CD4-positive, alpha-beta T cell treated with Interleukin-15 for 4 hours (primary cell): Measurements from ENCODE around the gene PAK6.

Source experiments
- DNase-seq: peaks from one replicate; pipeline ENCODE4 v3.0.0-alpha.2; 2020; ENCODE audit warnings: low spot score

The PAK6 gene

DNA sequence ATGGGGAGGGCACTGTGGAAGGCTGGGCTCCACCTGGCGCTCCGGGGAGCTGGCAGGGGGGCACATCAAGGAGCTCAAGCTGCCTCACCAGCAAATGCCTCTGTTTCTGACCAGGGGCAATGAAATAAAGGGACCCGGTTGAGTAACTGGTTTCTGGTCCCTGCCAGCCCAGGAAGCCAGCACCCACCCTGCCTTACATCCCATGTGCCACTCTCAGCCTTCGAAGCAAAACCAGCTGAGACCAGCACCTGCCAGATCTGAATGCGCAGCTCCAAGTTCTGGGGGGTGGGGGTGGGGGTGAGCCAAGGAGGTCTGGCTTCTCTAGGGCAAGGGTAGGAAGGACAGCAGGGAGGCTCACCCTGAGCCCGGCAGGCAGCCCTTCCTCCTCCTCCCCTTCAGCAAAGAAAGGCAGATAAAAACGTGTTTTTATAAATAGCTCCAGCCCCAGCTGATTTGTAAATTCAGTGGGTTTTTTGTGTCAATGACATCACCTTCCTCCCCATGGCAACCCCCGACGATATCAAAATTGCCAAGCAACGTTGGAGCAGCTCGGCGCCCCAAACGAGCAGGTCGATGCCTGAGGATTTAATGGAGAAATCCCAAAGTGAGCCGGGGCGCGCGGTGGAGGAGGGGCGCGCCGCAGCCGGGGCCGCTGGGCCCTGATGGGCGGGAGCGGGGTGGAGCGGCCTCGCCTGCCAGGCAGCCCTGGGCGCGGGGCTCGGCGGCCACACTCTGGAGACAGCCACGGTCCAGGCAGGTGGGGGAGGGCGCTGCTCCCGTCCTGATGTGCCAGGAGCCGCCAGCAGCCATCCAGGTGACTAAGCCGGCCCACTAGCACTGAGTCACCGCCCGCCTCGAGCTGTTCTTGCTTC, at the start of gene PAK6:
TSS of gene PAK6 (plus strand) at position 532 of the 872 bp plus-strand sequence. CDS start 25,723 bp downstream, outside the sequence.
- peak; percentile 6 for DNase-seq

DNA sequence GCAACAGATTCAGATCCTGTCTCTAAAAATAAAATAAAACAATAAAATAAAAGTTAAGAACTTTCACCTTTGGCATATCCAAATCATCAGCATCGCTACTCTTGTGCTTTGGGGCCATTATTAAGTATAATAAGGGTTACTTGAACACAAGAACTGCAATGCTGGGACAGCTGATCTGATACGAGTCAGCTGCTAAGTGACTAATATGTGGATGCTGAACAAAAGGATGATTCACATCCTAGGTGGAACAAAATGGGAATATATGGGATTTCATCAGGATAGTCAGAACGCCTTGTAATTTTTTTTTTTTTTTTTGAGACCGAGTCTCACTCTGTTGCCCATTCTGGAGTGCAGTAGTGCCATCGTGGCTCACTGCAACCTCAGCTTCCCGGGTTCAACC, 48.3 kb upstream of the PAK6 start:
- DNase-seq: no peak

DNA sequence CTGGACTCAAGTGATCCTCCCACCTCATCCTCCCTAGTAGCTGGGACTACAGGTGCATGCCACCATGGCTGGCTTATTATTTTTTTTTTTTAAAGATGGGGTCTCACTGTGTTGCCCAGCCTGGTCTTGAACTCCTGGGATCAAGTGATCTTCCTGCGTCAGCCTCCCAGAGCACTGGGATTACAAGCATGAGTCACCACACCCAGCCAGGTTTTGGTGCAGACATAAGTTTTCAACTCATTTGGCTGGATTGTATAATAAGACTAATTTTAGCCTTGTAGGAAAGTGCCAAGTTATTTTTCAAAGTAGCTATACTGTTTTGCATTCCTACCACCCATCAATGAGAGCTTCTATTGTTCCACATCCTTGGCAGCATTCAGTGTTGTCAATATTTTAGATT, 45.9 kb upstream of the PAK6 start:
- DNase-seq: no peak

DNA sequence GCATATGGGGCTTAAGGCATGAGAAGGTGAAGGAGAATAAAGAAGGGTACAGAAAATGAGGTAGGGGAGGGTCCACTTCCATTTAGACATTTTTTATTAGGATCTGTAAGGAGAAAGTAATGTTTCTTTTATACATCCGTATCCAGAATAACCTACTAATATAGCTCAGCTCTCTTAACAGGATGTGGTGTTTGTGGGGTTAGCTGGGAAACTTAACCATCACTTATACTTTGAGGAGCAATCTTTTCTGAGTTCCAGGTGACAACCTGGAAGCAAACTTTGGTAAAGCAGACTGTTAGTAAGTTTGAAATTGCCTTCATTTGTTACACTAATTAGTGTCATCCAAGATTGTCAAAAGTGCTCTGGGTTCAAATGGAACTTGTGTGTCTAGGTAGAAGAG, 41.4 kb upstream of the PAK6 start:
- DNase-seq: peak; percentile 22

DNA sequence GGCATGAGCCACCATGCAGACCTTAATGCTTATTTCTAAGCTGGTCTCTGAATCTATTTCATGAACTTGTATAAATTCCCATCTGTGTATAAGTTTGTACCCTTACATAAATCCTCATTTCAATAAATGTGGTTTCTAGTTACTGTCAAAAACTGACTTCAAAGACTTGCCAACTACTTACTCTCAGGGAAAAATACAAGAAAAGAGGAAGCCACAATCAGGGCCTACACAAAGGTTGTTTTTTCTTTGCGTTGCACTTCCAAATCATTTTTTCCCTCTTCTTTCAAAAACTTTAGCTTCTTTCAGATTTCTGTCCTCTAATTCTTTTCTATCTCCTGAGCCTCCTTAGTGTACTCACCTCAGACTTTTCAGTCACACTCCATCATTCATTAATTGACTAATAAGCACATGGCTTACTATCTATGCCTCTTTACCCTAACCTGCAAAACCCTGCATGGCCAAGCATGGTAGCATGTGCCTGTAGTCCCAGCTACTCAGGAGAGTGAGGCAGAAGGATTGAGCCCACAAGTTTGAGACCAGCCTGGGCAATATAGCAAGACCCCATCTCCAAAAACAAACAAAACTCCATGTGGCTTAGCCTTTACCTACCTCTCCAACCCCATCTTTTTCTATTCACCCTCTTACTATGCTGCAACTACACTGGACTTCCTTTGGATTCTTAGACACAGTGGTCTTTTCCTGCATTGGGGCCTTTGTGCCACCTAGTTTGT, 40.3 kb upstream of the PAK6 start:
- no peak for DNase-seq

DNA sequence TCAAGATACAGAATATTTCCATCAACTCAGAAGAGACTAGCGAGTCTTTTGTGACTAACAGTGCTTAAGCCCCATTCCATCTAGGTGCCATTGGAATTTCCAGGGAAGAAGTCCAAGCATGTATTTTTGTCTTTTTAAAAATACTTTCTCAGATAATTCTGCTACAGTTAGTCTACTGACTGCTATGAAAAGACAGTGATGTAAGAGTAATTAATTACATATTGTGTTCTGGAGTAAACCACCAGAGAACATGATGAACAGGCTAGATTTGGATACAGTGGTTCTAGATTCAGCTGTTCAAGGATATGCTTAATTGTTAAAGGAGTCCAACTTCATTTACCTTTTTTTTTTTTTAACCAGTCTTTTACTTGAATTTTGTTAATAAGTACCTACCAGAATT, 34.8 kb upstream of the PAK6 start:
- no peak for DNase-seq

DNA sequence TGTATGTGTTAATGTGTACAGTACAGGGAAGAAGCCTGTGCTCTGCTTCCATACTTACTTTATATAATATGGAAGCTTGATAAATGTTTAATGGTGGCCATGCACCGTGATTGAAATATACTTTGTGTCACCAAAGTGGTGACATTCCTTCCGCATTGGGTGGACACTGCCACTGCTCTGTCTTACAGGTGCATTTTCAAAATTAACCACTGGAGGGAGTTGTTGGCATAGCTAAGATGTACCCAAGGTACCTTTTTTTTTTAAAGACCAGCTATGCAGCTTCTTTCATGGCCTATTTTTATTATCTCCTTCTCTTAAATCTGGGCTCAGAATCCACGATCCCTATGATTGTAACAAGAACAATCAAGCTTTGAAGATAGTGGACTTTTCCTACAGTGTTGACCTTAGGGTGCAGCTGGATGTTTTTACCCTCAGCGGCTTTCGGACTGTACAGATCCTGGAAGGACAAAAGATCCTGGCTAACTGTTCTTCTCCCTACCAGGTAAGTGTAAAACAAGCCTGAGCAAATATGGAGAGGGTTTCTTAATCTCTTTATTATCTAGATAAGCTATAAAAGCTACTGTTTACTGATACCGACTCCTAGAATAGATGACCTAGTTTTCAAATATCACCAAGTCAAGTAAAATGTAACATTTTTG, 21.6 kb upstream of the PAK6 start:
- peak; percentile 82 for DNase-seq

DNA sequence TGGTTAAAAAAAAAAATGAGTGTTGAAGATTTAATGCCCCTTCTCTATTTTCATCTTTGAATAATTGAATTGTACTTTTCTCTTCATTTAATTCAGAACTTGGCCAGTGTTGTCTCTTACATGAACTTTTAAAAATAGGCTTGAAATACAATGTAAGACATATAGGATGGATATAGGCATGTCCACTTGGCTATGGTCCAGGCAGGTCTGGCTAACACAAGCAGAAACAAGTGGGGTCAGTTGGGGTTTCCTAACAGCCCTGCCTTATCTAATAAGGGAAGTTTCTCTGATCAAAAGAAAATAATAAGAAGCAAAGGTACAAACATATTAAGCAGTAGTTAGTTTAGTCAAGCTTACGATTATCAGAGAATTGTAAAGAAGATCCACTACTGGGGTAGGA, 19.1 kb upstream of the PAK6 start:
- no peak for DNase-seq

DNA sequence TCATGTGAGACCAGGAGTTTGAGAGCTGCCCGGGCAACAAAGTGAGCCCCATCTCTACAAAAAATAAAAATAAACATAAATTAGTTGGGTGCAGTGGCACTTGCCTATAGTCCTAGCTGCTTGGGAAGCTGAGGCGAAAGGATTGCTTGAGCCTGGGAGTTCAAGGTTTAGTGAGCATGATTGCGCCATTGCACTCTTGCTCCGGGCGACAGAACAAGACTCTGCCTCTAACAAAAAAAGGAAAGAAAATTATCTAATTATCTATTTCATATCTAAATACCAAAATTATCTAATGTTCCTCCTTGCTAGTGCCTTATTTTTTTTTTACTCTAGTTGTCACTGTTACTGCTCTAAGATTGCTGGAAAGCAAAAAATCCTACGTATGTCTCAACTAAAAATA, 16.7 kb upstream of the PAK6 start:
- no peak for DNase-seq

DNA sequence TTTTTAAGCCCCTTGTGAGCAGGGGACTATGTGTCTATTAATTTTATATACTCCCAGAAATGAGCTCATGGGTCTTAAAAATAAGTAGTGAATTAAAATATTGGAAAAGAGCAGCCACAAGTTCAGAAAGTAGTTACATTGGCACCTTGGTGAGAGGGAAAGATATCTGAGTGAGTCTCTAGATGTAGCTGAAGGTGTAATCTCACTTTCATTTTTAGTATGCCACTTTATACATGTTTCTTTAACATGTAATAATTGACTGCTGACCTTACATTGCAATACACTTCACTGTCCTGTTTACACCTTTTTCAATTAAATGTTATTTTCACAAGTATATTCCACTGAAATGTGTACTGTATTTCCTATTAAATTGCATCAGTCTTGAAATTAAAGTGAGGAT, 12.1 kb upstream of the PAK6 start:
- DNase-seq: no peak

DNA sequence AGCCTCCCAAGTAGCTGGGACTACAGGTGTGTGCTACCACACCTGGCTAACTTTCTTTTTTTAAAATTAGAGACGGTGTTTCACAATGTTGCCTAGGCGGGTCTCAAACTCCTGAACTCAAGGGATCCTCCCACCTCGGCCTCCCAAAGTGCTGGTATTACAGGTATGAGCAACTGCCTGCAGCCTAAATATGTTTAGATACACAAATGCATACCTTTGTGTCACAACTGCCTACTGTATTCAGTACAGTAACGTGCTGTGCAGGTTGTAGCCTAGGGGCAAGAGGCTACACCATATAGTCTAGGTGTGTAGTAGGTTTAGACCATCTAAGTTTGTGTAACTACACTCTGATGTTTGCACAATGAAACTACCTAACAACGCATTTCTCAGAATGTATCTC, 9.5 kb upstream of the PAK6 start:
- DNase-seq: no peak

DNA sequence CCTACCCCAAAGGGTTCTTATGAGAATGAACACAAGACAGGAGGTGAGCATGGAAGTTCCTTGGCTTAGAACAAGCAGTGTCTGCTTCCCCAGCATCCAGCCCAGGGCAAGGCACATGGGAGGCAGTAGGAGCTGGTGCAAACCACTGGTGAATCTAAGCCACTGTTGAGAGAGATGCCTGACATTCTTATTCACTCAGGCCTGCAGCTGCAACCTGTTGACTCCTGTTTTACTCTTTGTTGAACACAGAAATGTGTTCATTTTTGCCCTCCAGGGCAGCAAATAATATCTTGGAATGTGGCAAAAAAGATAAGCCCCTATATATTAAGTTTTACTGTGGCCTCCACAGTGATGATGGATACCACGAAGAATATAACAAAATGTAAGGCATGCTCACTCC, 8.9 kb upstream of the PAK6 start:
- no peak for DNase-seq

DNA sequence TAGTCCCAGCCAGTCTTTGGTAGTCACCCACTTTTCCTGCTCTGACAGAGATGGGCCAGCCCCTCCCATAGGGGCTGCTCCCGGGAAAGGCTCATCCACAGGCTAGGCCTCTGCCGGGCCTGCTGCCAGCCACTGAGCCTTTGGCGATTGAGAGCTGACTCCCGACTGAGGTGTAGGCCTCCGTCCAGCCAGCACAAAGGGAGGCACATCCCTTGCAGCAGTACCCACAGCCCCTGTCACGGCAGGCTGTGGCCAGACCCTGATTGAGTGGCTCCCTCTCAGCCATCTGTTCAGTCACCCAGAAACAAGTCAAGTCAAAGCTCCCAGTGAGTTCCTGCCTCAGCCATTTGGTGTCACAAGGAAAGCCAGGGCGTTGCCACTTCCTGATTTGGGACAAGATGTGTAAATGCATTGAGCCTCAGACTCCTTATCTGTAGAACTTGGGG, 6.2 kb upstream of the PAK6 start:
- DNase-seq: no peak

DNA sequence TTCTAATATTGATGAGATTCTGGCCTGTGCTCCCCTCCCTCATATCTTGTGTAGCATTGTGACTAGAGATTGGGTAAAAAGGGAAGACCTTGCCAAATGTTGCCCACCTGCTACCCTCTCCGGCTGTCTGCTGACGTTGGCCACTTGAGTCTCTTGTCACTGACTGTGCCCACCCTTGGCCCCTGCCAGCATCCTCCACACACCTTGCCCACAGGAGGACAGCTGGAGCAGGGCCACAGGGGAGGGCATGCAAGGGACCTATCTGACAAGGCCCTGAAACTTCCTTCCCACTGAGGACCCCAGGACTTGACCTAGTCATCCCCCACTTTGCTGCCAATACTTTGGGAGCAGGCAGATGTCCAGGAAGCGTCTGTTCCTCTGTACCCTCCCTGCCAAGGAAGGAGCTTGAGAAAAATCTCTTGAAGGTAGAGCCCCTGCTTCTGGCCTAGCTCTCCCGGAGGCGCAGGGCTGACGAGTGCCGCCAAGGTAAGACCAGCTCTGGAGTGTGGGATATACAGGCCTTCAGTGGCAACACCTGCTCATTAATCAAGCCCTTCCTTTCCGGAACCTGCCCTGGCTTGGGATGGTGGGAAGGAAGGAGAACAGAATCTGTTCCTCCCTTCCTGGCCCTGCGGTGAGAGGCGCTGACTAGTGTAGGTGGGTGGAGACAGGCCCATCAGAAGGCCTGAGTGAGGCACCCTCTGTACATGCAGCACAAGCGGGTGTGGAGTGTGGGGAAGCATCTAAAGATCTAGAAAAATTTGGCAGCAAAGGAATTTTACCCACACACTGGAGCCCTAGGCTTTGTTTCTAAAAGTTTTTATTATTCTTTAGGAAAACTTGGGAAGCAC, 4.9 kb upstream of the PAK6 start:
- DNase-seq: no peak

DNA sequence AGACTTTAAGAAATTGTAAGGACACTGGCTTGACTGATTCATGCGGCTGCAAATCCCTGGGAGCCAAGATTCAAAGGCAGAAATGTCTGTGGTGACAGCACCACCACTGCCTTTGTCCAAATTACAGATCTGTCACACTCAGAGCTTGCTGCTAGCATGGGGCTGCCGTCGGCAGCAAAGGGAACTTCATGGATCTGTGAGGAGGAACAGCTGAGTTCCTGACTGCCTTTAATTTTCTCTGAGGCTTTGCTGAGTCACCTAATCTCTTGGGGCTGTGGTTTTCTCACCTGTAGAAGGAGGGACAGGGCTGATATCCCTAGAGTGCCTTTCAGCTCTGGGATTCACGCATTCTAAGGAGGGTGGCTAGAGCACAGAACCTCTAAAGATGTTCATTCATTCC, 4.1 kb upstream of the PAK6 start:
- DNase-seq: no peak

DNA sequence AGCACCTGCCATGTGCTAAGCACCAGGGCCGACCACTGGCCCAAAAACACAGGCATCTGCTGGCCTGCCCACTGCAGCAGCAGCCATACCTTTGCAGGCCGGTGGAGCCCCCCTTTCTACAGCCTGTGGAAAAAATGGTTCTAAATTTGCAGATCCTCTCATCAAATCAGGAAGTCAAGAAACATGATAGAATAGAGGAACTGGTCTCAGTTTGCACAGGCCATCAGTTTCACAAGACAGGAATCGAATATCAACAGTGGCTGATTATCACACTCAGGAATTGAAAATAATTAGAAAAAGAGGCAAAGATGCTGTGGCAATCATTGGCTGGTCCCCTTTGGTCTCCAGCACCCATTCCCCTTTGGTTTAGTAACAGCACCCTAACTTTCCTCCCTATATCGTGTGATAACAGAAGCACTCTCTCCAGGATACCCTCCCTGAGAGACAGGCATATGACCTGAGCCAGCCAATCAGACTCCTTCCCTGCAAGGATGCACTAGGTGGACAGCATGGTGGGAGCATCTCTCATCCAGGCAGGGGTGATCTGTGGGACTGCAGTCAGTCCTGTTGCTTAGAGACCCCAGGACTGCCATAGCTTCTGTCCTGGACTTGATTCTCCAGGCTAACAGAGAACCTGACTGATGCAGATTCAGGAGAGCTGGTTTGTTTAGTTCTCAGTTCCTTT, 3.5 kb upstream of the PAK6 start:
- no peak for DNase-seq

DNA sequence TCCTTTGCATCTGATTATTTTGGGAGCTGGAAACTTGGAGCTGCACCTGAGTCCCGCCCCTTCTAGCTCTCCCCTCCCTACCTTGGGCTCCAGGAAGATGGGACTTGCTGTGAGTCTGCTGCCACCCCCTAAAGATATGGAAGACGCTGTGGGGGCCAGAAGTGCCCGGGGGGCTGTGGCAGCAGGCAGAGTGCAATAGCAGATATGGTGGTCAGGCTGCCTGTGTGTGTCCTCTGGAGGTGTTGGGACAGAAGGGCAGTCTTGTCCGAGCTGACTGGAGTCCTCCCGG, 485 bp downstream of the PAK6 start:
- DNase-seq: no peak

DNA sequence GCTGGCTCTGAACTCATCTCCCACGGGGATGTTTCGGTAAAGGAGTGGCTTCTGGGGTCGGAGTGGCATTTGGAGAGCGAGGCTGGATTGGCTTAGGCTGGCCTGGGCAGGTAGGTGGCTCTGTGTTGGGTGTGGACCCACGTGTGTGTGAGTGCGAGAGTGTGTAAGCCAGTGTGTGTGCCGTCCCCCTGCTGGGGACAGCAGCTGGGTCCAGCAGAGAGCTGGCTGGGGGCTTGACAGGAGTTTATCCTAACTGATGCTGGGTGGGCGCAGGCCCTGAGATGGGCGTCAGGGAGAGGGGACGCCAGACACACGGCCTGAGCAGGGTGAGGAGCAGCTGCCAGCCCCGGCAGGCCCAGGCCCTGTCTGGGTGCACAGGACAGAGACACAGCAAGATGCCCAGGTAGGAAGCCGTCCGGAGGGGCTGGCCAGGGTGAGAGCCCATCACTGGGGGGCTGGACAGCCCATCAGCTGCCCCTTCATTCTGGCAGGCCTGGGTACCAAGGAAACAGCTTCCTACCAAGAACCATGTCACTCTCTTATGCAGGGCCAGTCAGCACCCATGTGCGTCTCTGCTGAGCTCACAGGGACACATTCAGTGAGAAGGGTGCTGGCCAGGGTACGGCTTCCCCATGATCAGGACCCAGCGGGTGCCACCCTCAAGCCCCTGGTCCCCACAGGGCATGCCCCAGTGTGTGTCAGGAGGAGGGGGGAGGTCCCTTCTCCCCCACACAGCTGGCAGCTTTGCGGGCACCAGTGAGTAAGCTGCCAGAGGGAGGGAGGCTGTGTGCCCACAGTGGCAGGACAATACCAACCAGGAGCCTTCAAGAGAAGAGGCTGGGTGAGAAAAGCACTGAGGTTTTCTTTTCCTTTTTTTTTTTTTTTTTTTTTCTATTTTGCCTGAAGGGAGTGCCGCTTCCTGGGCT, 1.1 kb downstream of the PAK6 start:
- DNase-seq: no peak

DNA sequence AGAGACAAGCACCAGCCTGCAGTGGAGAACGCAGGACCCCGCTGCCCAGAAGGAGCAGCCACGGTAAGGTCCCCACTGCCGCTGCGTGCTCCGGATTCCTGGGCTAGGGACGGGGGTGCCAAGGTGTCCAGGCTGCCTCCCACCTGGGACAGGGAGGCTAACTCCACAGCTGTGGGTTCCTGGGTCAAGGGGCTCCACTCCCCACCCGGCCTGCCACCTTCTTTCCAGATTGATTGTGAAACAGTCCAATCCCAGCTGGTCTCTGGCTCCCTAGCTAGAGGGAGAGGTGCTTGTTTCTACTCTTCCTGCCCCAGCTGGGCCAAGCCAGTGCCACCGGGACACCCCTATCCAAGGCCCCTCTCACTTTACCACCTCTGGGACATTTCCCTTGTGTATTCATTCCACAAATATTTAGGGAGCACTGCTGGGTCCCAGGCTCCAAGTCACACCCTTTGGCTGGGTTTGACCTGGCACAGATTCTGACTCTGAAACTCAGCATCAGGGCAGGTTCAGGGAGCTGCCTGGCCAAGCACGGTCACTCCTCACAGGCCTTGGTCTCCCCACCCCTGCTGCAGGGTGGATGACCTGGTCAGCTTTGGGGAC, 1.9 kb downstream of the PAK6 start:
- DNase-seq: no peak
